H1 (cell line): ENCODE data around the gene HMSD. TPM values are rescaled to one million over a fixed set of nuclear protein-coding genes. Genes with fewer than 3 reads are reported as not detected.

ENCODE experiments used
- CTCF ChIA-PET: fragments of 300-600 bp; sonication (Branson Sonifier 250); formaldehyde crosslinking; loops from one replicate; lab custom pipeline; 2021; ENCODE audit not compliant: partially characterized antibody; lab: Charles Lee
- POLR2A ChIA-PET: fragments of 300-600 bp; sonication (Branson Sonifier 250); formaldehyde crosslinking; loops from one replicate; lab custom pipeline; 2021; ENCODE audit warnings: inconsistent platforms; ENCODE audit not compliant: partially characterized antibody; lab: Charles Lee
- DNase-seq, 2 experiments: peaks; one replicate each; pipeline versions ENCODE4 v3.0.0 to v3.0.0-alpha.2; 2010 to 2022; ENCODE audit warnings: low spot score in 2 of 2, low read depth in 1 of 2, mixed read lengths in 1 of 2
- FAIRE-seq: peaks from 2 replicates; lab custom pipeline; 2011; peaks lifted over from hg19 to GRCh38; lab: Jason Lieb, UNC
- H2AFZ ChIP-seq: 2 replicates; pipeline ENCODE4 v1.8.1; 2012; ENCODE audit warnings: low read length, inconsistent platforms
- H2AK5ac ChIP-seq: 2 replicates; pipeline ENCODE4 v1.6.1; 2013; ENCODE audit warnings: low read depth, low read length
- H2BK120ac ChIP-seq: replicated peaks from 2 replicates; pipeline ENCODE3; 2013; ENCODE audit warnings: low read depth, low read length, inconsistent platforms
- H2BK12ac ChIP-seq: 2 replicates; pipeline ENCODE4 v1.6.1; 2013; ENCODE audit warnings: low read depth, low read length
- H2BK15ac ChIP-seq: 2 replicates; pipeline ENCODE4 v1.6.1; 2013; ENCODE audit warnings: low read length
- H2BK20ac ChIP-seq: 2 replicates; pipeline ENCODE4 v1.6.1; 2013; ENCODE audit warnings: low read length
- H2BK5ac ChIP-seq: 2 replicates; pipeline ENCODE4 v1.6.1; 2013; ENCODE audit warnings: low read depth, low read length
- H3K14ac ChIP-seq: 2 replicates; pipeline ENCODE4 v1.6.1; 2013; ENCODE audit warnings: inconsistent platforms; ENCODE audit not compliant: insufficient read length
- H3K18ac ChIP-seq: 2 replicates; pipeline ENCODE4 v1.6.1; 2013; ENCODE audit warnings: low read length; ENCODE audit errors: extremely low read depth
- H3K23ac ChIP-seq: 2 replicates; pipeline ENCODE4 v1.6.1; 2013; ENCODE audit warnings: inconsistent platforms; ENCODE audit not compliant: insufficient read length
- H3K23me2 ChIP-seq: 2 replicates; pipeline ENCODE4 v1.6.1; 2013; ENCODE audit warnings: low read depth, low read length
- H3K27ac ChIP-seq: 2 replicates; pipeline ENCODE4 v1.6.1; 2011; ENCODE audit warnings: low read depth, low read length, inconsistent platforms
- H3K27me3 ChIP-seq, 4 experiments: replicated peaks in 1 of 4; 1 replicate in 1 of 4; 2 replicates in 3 of 4; pipeline versions ENCODE4 v1.6.1 to v1.8.1; 2011 to 2013; ENCODE audit warnings: low read length in 3 of 4, mild to moderate bottlenecking in 3 of 4, inconsistent platforms in 2 of 4, mixed read lengths in 2 of 4, moderate library complexity in 1 of 4; ENCODE audit not compliant: control insufficient read depth in 3 of 4, insufficient read depth in 3 of 4; ENCODE audit errors: extremely low read depth in 1 of 4
- H3K36me3 ChIP-seq, 4 experiments: 2 replicates each; pipeline versions ENCODE4 v1.6.1 to v1.8.1; 2011 to 2013; ENCODE audit warnings: mild to moderate bottlenecking in 4 of 4, low read length in 3 of 4, moderate library complexity in 2 of 4, control low read depth in 1 of 4, inconsistent platforms in 1 of 4; ENCODE audit not compliant: insufficient read depth in 4 of 4, control insufficient read depth in 2 of 4
- H3K4ac ChIP-seq: replicated peaks from 2 replicates; pipeline ENCODE3; 2013; ENCODE audit warnings: low read length, low read depth, mixed read lengths, inconsistent platforms; ENCODE audit not compliant: insufficient read length
- H3K4me1 ChIP-seq, 4 experiments: replicated peaks in 1 of 4; 1 replicate in 1 of 4; 2 replicates in 3 of 4; pipeline versions ENCODE4 v1.6.1 to v1.8.1; 2011 to 2013; ENCODE audit warnings: low read length in 3 of 4, inconsistent platforms in 2 of 4, mixed read lengths in 1 of 4; ENCODE audit not compliant: insufficient read depth in 4 of 4, control insufficient read depth in 3 of 4
- H3K4me2 ChIP-seq, 2 experiments: 2 replicates each; pipeline versions ENCODE4 v1.6.1 to v1.8.1; 2011 to 2013; ENCODE audit warnings: low read depth in 2 of 2, low read length in 2 of 2, control low read depth in 1 of 2, inconsistent platforms in 1 of 2, mild to moderate bottlenecking in 1 of 2; ENCODE audit not compliant: insufficient read depth in 1 of 2
- H3K4me3 ChIP-seq, 4 experiments: fragments of 200-600, 300-600 bp in 1 of 4; sonication (generic), shearing (Covaris generic), sonication (Bioruptor Twin) in 1 of 4; 2 replicates each; pipeline versions ENCODE4 v1.5.1 to v1.8.1; 2011 to 2016; ENCODE audit warnings: low read length in 4 of 4, low read depth in 3 of 4, control low read depth in 2 of 4, inconsistent platforms in 2 of 4, mild to moderate bottlenecking in 2 of 4, mixed read lengths in 1 of 4, moderate library complexity in 1 of 4; ENCODE audit not compliant: insufficient read depth in 2 of 4; ENCODE audit errors: extremely low read depth in 1 of 4
- H3K56ac ChIP-seq: replicated peaks from 2 replicates; pipeline ENCODE3; 2013; ENCODE audit warnings: low read depth, mild to moderate bottlenecking, mixed read lengths, low read length, inconsistent platforms; ENCODE audit not compliant: insufficient read length
- H3K79me1 ChIP-seq: 2 replicates; pipeline ENCODE4 v1.6.1; 2013; ENCODE audit warnings: low read depth, low read length, control low read depth
- H3K79me2 ChIP-seq, 2 experiments: 2 replicates each; pipeline versions ENCODE4 v1.6.1 to v1.8.1; 2012 to 2013; ENCODE audit warnings: low read length in 2 of 2, mild to moderate bottlenecking in 2 of 2, inconsistent platforms in 1 of 2; ENCODE audit not compliant: insufficient read depth in 2 of 2, control insufficient read depth in 1 of 2
- H3K9ac ChIP-seq, 4 experiments: replicated peaks in 1 of 4; 1 replicate in 1 of 4; 2 replicates in 3 of 4; pipeline versions ENCODE4 v1.6.1 to v1.8.1; 2011 to 2013; ENCODE audit warnings: low read depth in 3 of 4, low read length in 3 of 4, control low read depth in 2 of 4, mild to moderate bottlenecking in 2 of 4, moderate library complexity in 2 of 4, inconsistent platforms in 1 of 4; ENCODE audit errors: extremely low read depth in 1 of 4
- H3K9me3 ChIP-seq, 2 experiments: 2 replicates each; pipeline versions ENCODE4 v1.6.1 to v1.8.1; 2012 to 2013; ENCODE audit warnings: mild to moderate bottlenecking in 2 of 2, moderate library complexity in 2 of 2, control low read depth in 1 of 2, inconsistent platforms in 1 of 2, low read depth in 1 of 2, low read length in 1 of 2, mixed read lengths in 1 of 2; ENCODE audit not compliant: insufficient read depth in 2 of 2
- H4K20me1 ChIP-seq, 2 experiments: replicated peaks in 1 of 2; 2 replicates each; pipeline versions ENCODE3 to v1.8.1; 2011 to 2013; ENCODE audit warnings: inconsistent platforms in 2 of 2, low read length in 2 of 2, mild to moderate bottlenecking in 1 of 2; ENCODE audit not compliant: insufficient read depth in 2 of 2, control insufficient read depth in 1 of 2
- H4K5ac ChIP-seq: 2 replicates; pipeline ENCODE4 v1.6.1; 2013; ENCODE audit warnings: low read length, low read depth, mixed read lengths, inconsistent platforms; ENCODE audit not compliant: insufficient read length
- H4K8ac ChIP-seq: 2 replicates; pipeline ENCODE4 v1.8.0; 2013; ENCODE audit warnings: mild to moderate bottlenecking, moderate library complexity, low read length, inconsistent platforms; ENCODE audit not compliant: insufficient read depth; ENCODE audit errors: extremely low read depth
- H4K91ac ChIP-seq: replicated peaks from 2 replicates; pipeline ENCODE3; 2013; ENCODE audit warnings: low read length, mixed read lengths, inconsistent platforms; ENCODE audit not compliant: insufficient read length
- ASH2L ChIP-seq: fragments of 200-600, 300-600 bp; sonication (generic); IDR thresholded peaks from one replicate; pipeline ENCODE4 v1.7.1; 2017; ENCODE audit warnings: low read length
- BACH1 ChIP-seq: IDR thresholded peaks from 2 replicates; pipeline ENCODE4 v1.6.1; 2012; ENCODE audit warnings: low read length, improper control_type of control experiment
- CBX8 ChIP-seq: fragments of 300-800, 300-1000 bp; sonication (generic); IDR thresholded peaks from 2 replicates; pipeline ENCODE4 v1.7.1; 2016; ENCODE audit warnings: low read depth, low read length, borderline replicate concordance
- CTBP2 ChIP-seq: IDR thresholded peaks from 2 replicates; pipeline ENCODE4 v1.7.0; 2011; ENCODE audit warnings: borderline replicate concordance, mild to moderate bottlenecking, moderate library complexity, mixed read lengths, low read length; ENCODE audit not compliant: insufficient read depth, insufficient read length
- EGR1 ChIP-seq: IDR thresholded peaks from 2 replicates; pipeline ENCODE4 v1.6.1; 2011; ENCODE audit warnings: low read depth, low read length, borderline replicate concordance
- GABPA ChIP-seq: IDR thresholded peaks from 2 replicates; pipeline ENCODE4 v1.6.1; 2011; ENCODE audit warnings: mild to moderate bottlenecking, low read length, moderate library complexity, borderline replicate concordance; ENCODE audit not compliant: insufficient read depth
- JUND ChIP-seq: IDR thresholded peaks from 2 replicates; pipeline ENCODE4 v1.6.1; 2011; ENCODE audit warnings: mild to moderate bottlenecking, improper control_type of control experiment, low read length
- PHF8 ChIP-seq: fragments of 200-600 bp; sonication (generic); conservative IDR thresholded peaks from 2 replicates; pipeline ENCODE4 v1.7.1; 2012; ENCODE audit warnings: low read depth, mild to moderate bottlenecking, inconsistent platforms, low read length, moderate library complexity
- SIN3A ChIP-seq, 2 experiments: IDR thresholded peaks in 1 of 2; conservative IDR thresholded peaks in 1 of 2; 2 replicates each; pipeline ENCODE4 v1.6.1; 2011 to 2012; ENCODE audit warnings: low read length in 2 of 2, improper control_type of control experiment in 1 of 2, low read depth in 1 of 2, mild to moderate bottlenecking in 1 of 2
- TCF12 ChIP-seq: IDR thresholded peaks from 2 replicates; pipeline ENCODE4 v1.6.1; 2011; ENCODE audit warnings: low read depth, mild to moderate bottlenecking, low read length
- WGBS, 2 experiments: shearing (Covaris generic) in 1 of 2; methylation state at CpG; one replicate each; pipeline versions ENCODE4 v1.1.6 to v1.1.7; 2013 to 2015; ENCODE audit warnings: low lambda C conversion rate in 2 of 2, mixed read lengths in 2 of 2, inconsistent platforms in 1 of 2, low coverage in 1 of 2, missing lambda C conversion rate in 1 of 2; ENCODE audit not compliant: insufficient replicate concordance in 2 of 2, insufficient coverage in 1 of 2, insufficient read length in 1 of 2; ENCODE audit errors: extremely low coverage in 1 of 2, missing lambda C conversion rate in 1 of 2; 5-methylcytosine and 5-hydroxymethylcytosine counted together
- polyA plus RNA-seq, 7 experiments: library from polyadenylated mRNA; depleted of rRNA in 3 of 7; stranded (reverse) in 5 of 7; unstranded in 2 of 7; fragments of >200 nt in 5 of 7; fragments of 200-250 nt in 2 of 7; gene quantifications; 1 replicate in 5 of 7; 2 replicates in 1 of 7; 4 replicates in 1 of 7; pipeline versions ENCODE4 v1.2.1 to v1.2.3, GENCODE V29; 2011 to 2013; ENCODE audit warnings: missing spikeins in 2 of 7, mixed read lengths in 2 of 7
- total RNA-seq: library from RNA; stranded (reverse); fragmentation: NEBNext Ultra II Directional; extraction: Animal tissue kit (Norgen Biotek cat#: 25700); gene quantifications from 2 replicates; pipeline ENCODE4 v1.2.1, GENCODE V29; 2021
- TF ChIP-seq, protein P1 (sequence below), 3 experiments: IDR thresholded peaks; 1 replicate in 2 of 3; 2 replicates in 1 of 3; pipeline versions ENCODE4 v1.5.1 to v1.6.1; 2011; ENCODE audit warnings: low read length in 3 of 3, mild to moderate bottlenecking in 3 of 3, inconsistent platforms in 2 of 3, low read depth in 1 of 3, moderate library complexity in 1 of 3; ENCODE audit not compliant: insufficient read depth in 1 of 3; ENCODE audit errors: control extremely low read depth in 1 of 3

Gene HMSD
- total and polyA plus RNA-seq, 2 of the 8 experiments (the other 6 are each of a cell fraction or from before 2014, with no cell fraction given), result 1.3 to 3.0 TPM

DNA sequence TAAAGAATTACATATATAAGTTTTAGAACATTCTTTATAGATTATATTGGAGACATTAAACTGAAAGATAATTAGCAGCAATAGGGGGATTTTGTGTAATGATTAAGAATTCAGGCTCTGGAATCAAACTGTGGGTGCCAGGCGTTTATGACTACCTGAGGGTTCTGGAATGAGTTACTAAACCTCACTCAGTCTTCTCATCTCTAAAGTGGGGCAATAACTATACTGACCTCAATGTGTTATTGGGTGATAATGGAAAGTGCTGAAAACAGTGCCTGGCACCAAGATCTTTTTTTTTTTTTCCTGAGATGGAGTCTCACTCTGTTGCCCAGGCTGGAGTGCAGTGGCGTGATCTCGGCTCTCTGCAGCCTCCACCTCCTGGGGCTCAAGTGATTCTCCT lies 27.9 kb downstream of the HMSD start:
- POLR2A ChIA-PET, result no interaction called here
- DNase-seq (no peak), FAIRE-seq (no peak)
- TF ChIP-seq CBX8, result no peak
- TF ChIP-seq GABPA, result no peak
- TF ChIP-seq, protein P1, sequence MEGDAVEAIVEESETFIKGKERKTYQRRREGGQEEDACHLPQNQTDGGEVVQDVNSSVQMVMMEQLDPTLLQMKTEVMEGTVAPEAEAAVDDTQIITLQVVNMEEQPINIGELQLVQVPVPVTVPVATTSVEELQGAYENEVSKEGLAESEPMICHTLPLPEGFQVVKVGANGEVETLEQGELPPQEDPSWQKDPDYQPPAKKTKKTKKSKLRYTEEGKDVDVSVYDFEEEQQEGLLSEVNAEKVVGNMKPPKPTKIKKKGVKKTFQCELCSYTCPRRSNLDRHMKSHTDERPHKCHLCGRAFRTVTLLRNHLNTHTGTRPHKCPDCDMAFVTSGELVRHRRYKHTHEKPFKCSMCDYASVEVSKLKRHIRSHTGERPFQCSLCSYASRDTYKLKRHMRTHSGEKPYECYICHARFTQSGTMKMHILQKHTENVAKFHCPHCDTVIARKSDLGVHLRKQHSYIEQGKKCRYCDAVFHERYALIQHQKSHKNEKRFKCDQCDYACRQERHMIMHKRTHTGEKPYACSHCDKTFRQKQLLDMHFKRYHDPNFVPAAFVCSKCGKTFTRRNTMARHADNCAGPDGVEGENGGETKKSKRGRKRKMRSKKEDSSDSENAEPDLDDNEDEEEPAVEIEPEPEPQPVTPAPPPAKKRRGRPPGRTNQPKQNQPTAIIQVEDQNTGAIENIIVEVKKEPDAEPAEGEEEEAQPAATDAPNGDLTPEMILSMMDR (IDR thresholded peaks at IDR 0.05; ENCODE audit: control extremely low read depth in 1 of 3, insufficient read depth in 1 of 3, low read depth in 1 of 3, low read length in 3 of 3), result no peak
- no peak for TF ChIP-seq CTBP2
- TF ChIP-seq EGR1, result no peak
- TF ChIP-seq BACH1, result no peak
- no peak for TF ChIP-seq ASH2L
- TF ChIP-seq SIN3A (conservative IDR thresholded peaks at IDR 0.05 in 1 of 2, IDR thresholded peaks at IDR 0.05 in 1 of 2; ENCODE audit: low read depth in 1 of 2, low read length in 2 of 2), result no peak
- TF ChIP-seq JUND, result no peak
- TF ChIP-seq PHF8, result no peak
- no peak for TF ChIP-seq TCF12

More for the DNA sequence above, 27.9 kb downstream of the HMSD start:
- Histone ChIP-seq H2BK120ac (no peak overlapping the region), H4K91ac (no peak overlapping the region), H3K23me2 (peaks cover 2% of the 10 kb centered on the region; the same call in 1 of the 2 replicates), H3K14ac (no peak overlapping the region), H3K9ac (no peak overlapping the region), H2BK20ac (no peak overlapping the region), H4K5ac (no peak overlapping the region), H4K8ac (no peak overlapping the region), H2AK5ac (no peak overlapping the region), H3K23ac (no peak overlapping the region), H3K9me3 (no peaks in the 10 kb centered on the region), H2AFZ (no peak overlapping the region), H3K4me3 (no peak overlapping the region), H3K27me3 (peaks cover 24 to 56% (median 38%) of the 10 kb centered on the region in 4 experiments), H3K27ac (no peak overlapping the region), H3K4ac (no peak overlapping the region), H4K20me1 (peaks cover 1 to 2% of the 10 kb centered on the region in 2 experiments), H2BK5ac (no peak overlapping the region), H3K79me2 (no peaks in the 10 kb centered on the region), H2BK12ac (no peak overlapping the region), H3K36me3 (no peaks in the 10 kb centered on the region), H3K4me2 (no peak overlapping the region), H3K56ac (no peak overlapping the region), H3K79me1 (no peaks in the 10 kb centered on the region; the same call in 1 of the 2 replicates), H3K18ac (no peak overlapping the region), H2BK15ac (no peak overlapping the region), H3K4me1 (no peaks in the 10 kb centered on the region)
- CTCF ChIA-PET, result interaction anchor here (1.7 to 5.8 kb wide), 3 partner anchors 13 to 40 kb away, joined by 5 to 59 read pairs (median 25); no protein-coding TSS in a partner anchor
- 92% methylated on average over 3 of the region's 3 CpGs; no CpG with 5 or more reads in 1 of the 2 experiments for WGBS, 2 experiments
